ENCODE data around the gene MAP3K19. TPM values are rescaled to one million over a fixed set of nuclear protein-coding genes. Genes with fewer than 3 reads are reported as not detected.

Gene MAP3K19
- total RNA-seq, 1 donor from 2014 or later: not detected

GRCh38 chr2:135030826-135031225 lies 16.4 kb downstream of the MAP3K19 start:
- Histone ChIP-seq H3K9me3 (replicated peaks) (no peaks in the 10 kb centered on the region), H3K4me3 (no peak overlapping the region)
- TF ChIP-seq CTCF (IDR thresholded peaks at IDR 0.05; ENCODE audit: borderline replicate concordance): no peak

GRCh38 chr2:135029481-135030134 lies 17.6 kb downstream of the MAP3K19 start:
- Histone ChIP-seq H3K4me1 (no peaks in the 10 kb centered on the region), H3K27me3 (ENCODE audit: low read depth) (no peaks in the 10 kb centered on the region), H3K9me3 (replicated peaks) (no peaks in the 10 kb centered on the region), H3K36me3 (no peaks in the 10 kb centered on the region), H3K27ac (replicated peaks) (no peak overlapping the region), H3K4me3 (no peak overlapping the region)
- intact Hi-C loops (cut with micrococcal nuclease): no loop called here
- no peak for TF ChIP-seq CTCF (IDR thresholded peaks at IDR 0.05; ENCODE audit: borderline replicate concordance)
- DNase-seq: no peak

More at GRCh38 chr2:135030826-135031225, 16.4 kb downstream of the MAP3K19 start:
- H3K36me3 ChIP-seq: no peaks in the 10 kb centered on the region
- intact Hi-C loops (cut with micrococcal nuclease): no loop called here
- no peaks in the 10 kb centered on the region for H3K4me1 ChIP-seq
- no peaks in the 10 kb centered on the region for H3K27me3 ChIP-seq (ENCODE audit: low read depth)
- H3K27ac ChIP-seq (replicated peaks): no peak overlapping the region
- DNase-seq: no peak

- no peak for DNase-seq
- intact Hi-C loops (cut with micrococcal nuclease): no loop called here
- no peak for TF ChIP-seq CTCF (IDR thresholded peaks at IDR 0.05; ENCODE audit: borderline replicate concordance)
- Histone ChIP-seq H3K27ac (replicated peaks) (no peak overlapping the region), H3K27me3 (ENCODE audit: low read depth) (no peaks in the 10 kb centered on the region), H3K9me3 (replicated peaks) (no peaks in the 10 kb centered on the region), H3K4me3 (no peak overlapping the region), H3K4me1 (no peaks in the 10 kb centered on the region), H3K36me3 (no peaks in the 10 kb centered on the region)
These were observed 23.3 kb downstream of the MAP3K19 start for GRCh38 chr2:135023886-135024485.

GRCh38 chr2:135022952-135023880 lies 24.0 kb downstream of the MAP3K19 start:
- Histone ChIP-seq H3K4me1 (no peaks in the 10 kb centered on the region), H3K27ac (replicated peaks) (no peak overlapping the region), H3K4me3 (no peak overlapping the region), H3K27me3 (ENCODE audit: low read depth) (no peaks in the 10 kb centered on the region), H3K36me3 (no peaks in the 10 kb centered on the region), H3K9me3 (replicated peaks) (no peaks in the 10 kb centered on the region)
- no peak for DNase-seq
- TF ChIP-seq CTCF (IDR thresholded peaks at IDR 0.05; ENCODE audit: borderline replicate concordance): no peak
- intact Hi-C loops (cut with micrococcal nuclease): no loop called here

GRCh38 chr2:135021618-135022017 lies 25.6 kb downstream of the MAP3K19 start:
- no peak for DNase-seq
- TF ChIP-seq CTCF (IDR thresholded peaks at IDR 0.05; ENCODE audit: borderline replicate concordance): no peak
- intact Hi-C loops (cut with micrococcal nuclease): no loop called here

More at GRCh38 chr2:135021618-135022017, 25.6 kb downstream of the MAP3K19 start:
- H3K4me1 ChIP-seq: no peaks in the 10 kb centered on the region
- H3K9me3 ChIP-seq (replicated peaks): no peaks in the 10 kb centered on the region
- no peak overlapping the region for H3K4me3 ChIP-seq
- no peaks in the 10 kb centered on the region for H3K27me3 ChIP-seq (ENCODE audit: low read depth)
- H3K36me3 ChIP-seq: no peaks in the 10 kb centered on the region
- no peak overlapping the region for H3K27ac ChIP-seq (replicated peaks)
